Measurements from ENCODE around the gene RALGAPA1. TPM values are rescaled to one million over a fixed set of nuclear protein-coding genes. Genes with fewer than 3 reads are reported as not detected.

RALGAPA1 gene
- total RNA-seq, 2 donors from 2014 or later = 65.5 to 66.6 TPM

GRCh38 chr14:35558680-35559079 lies 250.4 kb downstream of the RALGAPA1 start:
- no peaks in the 10 kb centered on the region for H3K27me3 ChIP-seq (replicated peaks; ENCODE audit: insufficient read depth)
- no peaks in the 10 kb centered on the region for H3K4me1 ChIP-seq (replicated peaks)
- TF ChIP-seq POLR2AphosphoS5 (IDR thresholded peaks at IDR 0.05) (no peak), CTCF (IDR thresholded peaks at IDR 0.05) (no peak), POLR2A (IDR thresholded peaks at IDR 0.05) (no peak)
- H3K9me3 ChIP-seq = no peaks in the 10 kb centered on the region
- intact Hi-C loops (cut with DNase I) = no loop called here
- H3K4me3 ChIP-seq = no peak overlapping the region
- no peaks in the 10 kb centered on the region for H3K36me3 ChIP-seq
- 61% methylated on average over 2 of the region's 2 CpGs for WGBS
- H3K27ac ChIP-seq = no peak overlapping the region
- no peak for DNase-seq (ENCODE audit: low spot score)

GRCh38 chr14:35557221-35557747 lies 251.8 kb downstream of the RALGAPA1 start:
- TF ChIP-seq POLR2AphosphoS5 (IDR thresholded peaks at IDR 0.05) = no peak
- no peak for TF ChIP-seq CTCF (IDR thresholded peaks at IDR 0.05)
- no peak for TF ChIP-seq POLR2A (IDR thresholded peaks at IDR 0.05)
- H3K27me3 ChIP-seq (replicated peaks; ENCODE audit: insufficient read depth) = no peaks in the 10 kb centered on the region

GRCh38 chr14:35556548-35556947 lies 252.5 kb downstream of the RALGAPA1 start:
- Histone ChIP-seq H3K9me3 (no peaks in the 10 kb centered on the region), H3K27ac (no peak overlapping the region), H3K27me3 (replicated peaks; ENCODE audit: insufficient read depth) (no peaks in the 10 kb centered on the region), H3K36me3 (no peaks in the 10 kb centered on the region), H3K4me1 (replicated peaks) (no peaks in the 10 kb centered on the region), H3K4me3 (no peak overlapping the region)
- WGBS = 28% methylated on average over 1 of the region's 1 CpG
- DNase-seq (ENCODE audit: low spot score) = no peak
- intact Hi-C loops (cut with DNase I) = no loop called here
- TF ChIP-seq POLR2A (IDR thresholded peaks at IDR 0.05) (no peak), CTCF (IDR thresholded peaks at IDR 0.05) (no peak), POLR2AphosphoS5 (IDR thresholded peaks at IDR 0.05) (no peak)

More at GRCh38 chr14:35557221-35557747, 251.8 kb downstream of the RALGAPA1 start:
- no peak overlapping the region for H3K4me3 ChIP-seq
- H3K36me3 ChIP-seq = no peaks in the 10 kb centered on the region
- DNase-seq (ENCODE audit: low spot score) = no peak
- no peak overlapping the region for H3K27ac ChIP-seq
- H3K9me3 ChIP-seq = no peaks in the 10 kb centered on the region
- H3K4me1 ChIP-seq (replicated peaks) = no peaks in the 10 kb centered on the region
- intact Hi-C loops (cut with DNase I) = no loop called here

GRCh38 chr14:35553808-35554207 lies 255.3 kb downstream of the RALGAPA1 start:
- H3K36me3 ChIP-seq = no peaks in the 10 kb centered on the region
- no peak for DNase-seq (ENCODE audit: low spot score)
- H3K4me3 ChIP-seq = no peak overlapping the region
- H3K4me1 ChIP-seq (replicated peaks) = no peaks in the 10 kb centered on the region
- intact Hi-C loops (cut with DNase I) = no loop called here
- WGBS = 76% methylated on average over 1 of the region's 1 CpG
- TF ChIP-seq CTCF (IDR thresholded peaks at IDR 0.05) (no peak), POLR2AphosphoS5 (IDR thresholded peaks at IDR 0.05) (no peak), POLR2A (IDR thresholded peaks at IDR 0.05) (no peak)
- no peaks in the 10 kb centered on the region for H3K27me3 ChIP-seq (replicated peaks; ENCODE audit: insufficient read depth)
- no peak overlapping the region for H3K27ac ChIP-seq
- H3K9me3 ChIP-seq = no peaks in the 10 kb centered on the region

GRCh38 chr14:35551081-35551480 lies 258.0 kb downstream of the RALGAPA1 start:
- Histone ChIP-seq H3K4me1 (replicated peaks) (no peaks in the 10 kb centered on the region), H3K4me3 (no peak overlapping the region), H3K27me3 (replicated peaks; ENCODE audit: insufficient read depth) (no peaks in the 10 kb centered on the region), H3K9me3 (no peaks in the 10 kb centered on the region), H3K36me3 (no peaks in the 10 kb centered on the region), H3K27ac (no peak overlapping the region)
- intact Hi-C loops (cut with DNase I) = no loop called here
- DNase-seq (ENCODE audit: low spot score) = no peak
- 96% methylated on average over 1 of the region's 1 CpG for WGBS
- no peak for TF ChIP-seq CTCF (IDR thresholded peaks at IDR 0.05)
- TF ChIP-seq POLR2A (IDR thresholded peaks at IDR 0.05) = no peak
- no peak for TF ChIP-seq POLR2AphosphoS5 (IDR thresholded peaks at IDR 0.05)

All from prostate gland (tissue), 2 donors.